K562 (cell line): Measurements from ENCODE around the gene TAS1R3.

Experiments used
- BCL6 ChIP-seq: fragments of 250-450 bp; sonication (Bioruptor Pico); IDR thresholded peaks from 2 replicates; pipeline ENCODE4 v1.4.0; 2020
- POLR2AphosphoS5 ChIP-seq: IDR thresholded peaks from 2 replicates; pipeline ENCODE4 v1.6.1; 2011; ENCODE audit warnings: mild to moderate bottlenecking, low read depth, low read length, moderate library complexity; ENCODE audit not compliant: control insufficient read depth, insufficient read depth
- REST ChIP-seq, 2 experiments: fragments of 450-650 bp; formaldehyde crosslinking in 1 of 2; IDR thresholded peaks; 2 replicates each; pipeline versions ENCODE4 v1.4.0 to v1.6.1; 2014 to 2020; ENCODE audit warnings: mild to moderate bottlenecking in 2 of 2, borderline replicate concordance in 1 of 2, low read depth in 1 of 2
- SIRT6 ChIP-seq: IDR thresholded peaks from one replicate; pipeline ENCODE4 v1.6.1; 2012; ENCODE audit warnings: low read depth, mild to moderate bottlenecking, control low read depth, inconsistent platforms, low read length, moderate library complexity
- SMAD4 ChIP-seq: fragments of 250-450 bp; sonication (Bioruptor Pico); conservative IDR thresholded peaks from 2 replicates; pipeline ENCODE4 v1.8.0; 2021; ENCODE audit warnings: inconsistent platforms, mild to moderate bottlenecking, moderate library complexity
- THRA ChIP-seq: fragments of 450-650 bp; IDR thresholded peaks from 2 replicates; pipeline ENCODE4 v1.6.1; 2017; ENCODE audit warnings: mild to moderate bottlenecking, moderate library complexity

- TF ChIP-seq SMAD4 (CRISPR knock-in tag), result no peak
- TF ChIP-seq REST (IDR thresholded peaks at IDR 0.05; ENCODE audit: borderline replicate concordance), result no peak
- TF ChIP-seq REST (CRISPR knock-in tag; IDR thresholded peaks at IDR 0.05; ENCODE audit: low read depth), result no peak
- no peak for TF ChIP-seq SIRT6
- no peak for TF ChIP-seq POLR2AphosphoS5
- TF ChIP-seq THRA, result no peak
- TF ChIP-seq BCL6 (CRISPR knock-in tag), result no peak
Measured at GRCh38 chr1:1337793-1338147, 6.7 kb downstream of the TAS1R3 start.
